Stimulated activated CD8-positive, alpha-beta memory T cell treated with anti-CD3 and anti-CD28 coated beads, Interleukin-2, amount 100 ng/mL, for 48 hours (primary cell): ENCODE data around the gene RALB.

Experiments used
- DNase-seq, 2 donors: peaks; one replicate each; pipeline ENCODE4 v3.0.0-alpha.2; 2020; ENCODE audit warnings: low read depth in 2 of 2

RALB gene

GRCh38 chr2:120262761-120263428 lies 10.2 kb downstream of the RALB start:
- no peak for DNase-seq

GRCh38 chr2:120265006-120265405 lies 12.4 kb downstream of the RALB start:
- no peak for DNase-seq

- DNase-seq, result no peak
Measured at GRCh38 chr2:120267348-120267747, 14.7 kb downstream of the RALB start.

GRCh38 chr2:120269076-120269744 lies 16.6 kb downstream of the RALB start:
- no peak for DNase-seq

- DNase-seq, result no peak
Measured at GRCh38 chr2:120269816-120270215, 17.2 kb downstream of the RALB start.

- no peak for DNase-seq
Measured at GRCh38 chr2:120271711-120272379, 19.2 kb downstream of the RALB start.

GRCh38 chr2:120272763-120273481 lies 20.3 kb downstream of the RALB start:
- no peak for DNase-seq

- DNase-seq, result no peak
Measured at GRCh38 chr2:120275617-120276400, 23.2 kb downstream of the RALB start.

- DNase-seq, result no peak
Measured at GRCh38 chr2:120277505-120278205, 25.0 kb downstream of the RALB start.

GRCh38 chr2:120278901-120279300 lies 26.2 kb downstream of the RALB start:
- no peak for DNase-seq

GRCh38 chr2:120279708-120280107 lies 27.1 kb downstream of the RALB start:
- no peak for DNase-seq

GRCh38 chr2:120283649-120284048 lies 31.0 kb downstream of the RALB start:
- DNase-seq, result no peak

GRCh38 chr2:120285056-120285455 lies 32.4 kb downstream of the RALB start:
- DNase-seq, result no peak

- DNase-seq, result no peak
Measured at GRCh38 chr2:120287183-120288015, 34.7 kb downstream of the RALB start.

- no peak for DNase-seq
Measured at GRCh38 chr2:120288016-120288373, 35.3 kb downstream of the RALB start.

GRCh38 chr2:120289221-120289906 lies 36.7 kb downstream of the RALB start:
- no peak for DNase-seq

- DNase-seq, result no peak
Measured at GRCh38 chr2:120290737-120291136, 38.1 kb downstream of the RALB start.

GRCh38 chr2:120291401-120292311 lies 39.0 kb downstream of the RALB start:
- DNase-seq, result no peak
